ENCODE data around the gene FSTL4. TPM values are rescaled to one million over a fixed set of nuclear protein-coding genes. Genes with fewer than 3 reads are reported as not detected.

The FSTL4 gene
- total and polyA plus RNA-seq, 12 donors, result 0.48 to 5.2 (median 2.3) TPM

- intact Hi-C loops (cut with DNase I), result no loop called here
- no peak for DNase-seq
Observed at GRCh38 chr5:133336121-133336968, 276.0 kb downstream of the FSTL4 start.

GRCh38 chr5:133334796-133335639, 277.3 kb downstream of the FSTL4 start:
- H3K4me3 ChIP-seq, result no peak overlapping the region
- TF ChIP-seq POLR2A (IDR thresholded peaks at IDR 0.05), result no peak
- TF ChIP-seq CTCF (IDR thresholded peaks at IDR 0.05), result no peak
- WGBS, 4 donors, result 91 to 100% (median 95%) methylated on average over 4 to 14 of the region's 14 CpGs
- H3K36me3 ChIP-seq (replicated peaks in 1 of 2), result no peaks in the 10 kb centered on the region
- no peaks in the 10 kb centered on the region for H3K4me1 ChIP-seq (replicated peaks in 1 of 2)
- H3K27ac ChIP-seq, result no peak overlapping the region
- H3K9me3 ChIP-seq (replicated peaks in 1 of 3), result no peaks in the 10 kb centered on the region
- H3K27me3 ChIP-seq, result no peaks in the 10 kb centered on the region
- intact Hi-C loops (cut with DNase I), result no loop called here
- no peak for DNase-seq

More at GRCh38 chr5:133336121-133336968, 276.0 kb downstream of the FSTL4 start:
- Histone ChIP-seq H3K27ac (no peak overlapping the region), H3K4me3 (no peak overlapping the region), H3K27me3 (no peaks in the 10 kb centered on the region), H3K4me1 (replicated peaks in 1 of 2) (no peaks in the 10 kb centered on the region), H3K9me3 (replicated peaks in 1 of 3) (no peaks in the 10 kb centered on the region), H3K36me3 (replicated peaks in 1 of 2) (no peaks in the 10 kb centered on the region)
- TF ChIP-seq CTCF (IDR thresholded peaks at IDR 0.05) (no peak), POLR2A (IDR thresholded peaks at IDR 0.05) (no peak)
- 72 to 85% (median 79%) methylated on average over 4 to 12 of the region's 12 CpGs for WGBS, 4 donors

- no peak overlapping the region for H3K4me3 ChIP-seq
- intact Hi-C loops (cut with DNase I), result no loop called here
- H3K9me3 ChIP-seq (replicated peaks in 1 of 3), result no peaks in the 10 kb centered on the region
- H3K27ac ChIP-seq, result no peak overlapping the region
- H3K27me3 ChIP-seq, result no peaks in the 10 kb centered on the region
- H3K36me3 ChIP-seq (replicated peaks in 1 of 2), result no peaks in the 10 kb centered on the region
- no peaks in the 10 kb centered on the region for H3K4me1 ChIP-seq (replicated peaks in 1 of 2)
- TF ChIP-seq POLR2A (IDR thresholded peaks at IDR 0.05), result no peak
- no peak for TF ChIP-seq CTCF (IDR thresholded peaks at IDR 0.05)
- DNase-seq, result no peak
- 71 to 87% (median 82%) methylated on average over 8 to 11 of the region's 11 CpGs for WGBS, 4 donors
Observed at GRCh38 chr5:133333326-133334150, 278.8 kb downstream of the FSTL4 start.
